HepG2 (cell line): ENCODE results near the gene MPV17L2. TPM values are rescaled to one million over a fixed set of nuclear protein-coding genes. Genes with fewer than 3 reads are reported as not detected.

Source experiments
- BORCS8-MEF2B ChIP-seq: sonication (generic); formaldehyde crosslinking; IDR thresholded peaks from 2 replicates; pipeline ENCODE4 v1.8.0; 2022; ENCODE audit warnings: mild to moderate bottlenecking, missing genetic modification reagents
- ETS1 ChIP-seq: sonication (generic); formaldehyde crosslinking; IDR thresholded peaks from 2 replicates; pipeline ENCODE4 v1.4.0; 2020; ENCODE audit warnings: missing genetic modification reagents
- HMG20A ChIP-seq: IDR thresholded peaks from 2 replicates; pipeline ENCODE4 v1.6.1; 2016; ENCODE audit warnings: borderline replicate concordance
- IRX3 ChIP-seq: sonication (generic); formaldehyde crosslinking; IDR thresholded peaks from 2 replicates; pipeline ENCODE4 v1.8.1; 2023; ENCODE audit warnings: mild to moderate bottlenecking, low read depth, missing genetic modification reagents, borderline replicate concordance
- KMT2B ChIP-seq: IDR thresholded peaks from 2 replicates; pipeline ENCODE4 v1.6.1; 2016; ENCODE audit warnings: missing genetic modification reagents, missing compliant biosample characterization
- MAF1 ChIP-seq: sonication (generic); formaldehyde crosslinking; IDR thresholded peaks from 2 replicates; pipeline ENCODE4 v1.5.0; 2020; ENCODE audit warnings: missing genetic modification reagents, borderline replicate concordance
- RARG ChIP-seq: sonication (generic); formaldehyde crosslinking; IDR thresholded peaks from 2 replicates; pipeline ENCODE4 v1.4.0; 2020; ENCODE audit warnings: low read depth, mild to moderate bottlenecking, missing genetic modification reagents
- TARDBP ChIP-seq: sonication (generic); formaldehyde crosslinking; IDR thresholded peaks from 2 replicates; pipeline ENCODE4 v1.8.0; 2022; ENCODE audit warnings: mild to moderate bottlenecking, missing genetic modification reagents
- ZBTB20 ChIP-seq: sonication (generic); formaldehyde crosslinking; IDR thresholded peaks from 2 replicates; pipeline ENCODE4 v1.8.1; 2023; ENCODE audit warnings: missing genetic modification reagents, low read depth, mild to moderate bottlenecking, borderline replicate concordance
- ZBTB43 ChIP-seq: sonication (generic); formaldehyde crosslinking; conservative IDR thresholded peaks from 2 replicates; pipeline ENCODE4 v1.4.0; 2020; ENCODE audit warnings: missing genetic modification reagents
- ZGPAT ChIP-seq: IDR thresholded peaks from 2 replicates; pipeline ENCODE4 v1.6.1; 2016; ENCODE audit warnings: mild to moderate bottlenecking
- ZNF20 ChIP-seq: sonication (generic); formaldehyde crosslinking; IDR thresholded peaks from 2 replicates; pipeline ENCODE4 v1.4.0; 2020; ENCODE audit warnings: mild to moderate bottlenecking, moderate library complexity, missing genetic modification reagents
- ZNF230 ChIP-seq: sonication (generic); formaldehyde crosslinking; IDR thresholded peaks from 2 replicates; pipeline ENCODE4 v1.4.0; 2020; ENCODE audit warnings: mild to moderate bottlenecking, missing genetic modification reagents
- ZNF296 ChIP-seq: sonication (generic); formaldehyde crosslinking; conservative IDR thresholded peaks from 2 replicates; pipeline ENCODE4 v1.5.0; 2020; ENCODE audit warnings: mild to moderate bottlenecking, missing genetic modification reagents
- ZNF33B ChIP-seq: sonication (generic); formaldehyde crosslinking; IDR thresholded peaks from 2 replicates; pipeline ENCODE4 v1.5.1; 2020; ENCODE audit warnings: mild to moderate bottlenecking, missing genetic modification reagents
- ZNF562 ChIP-seq: sonication (generic); formaldehyde crosslinking; IDR thresholded peaks from 2 replicates; pipeline ENCODE4 v1.8.0; 2022; ENCODE audit warnings: missing genetic modification reagents, borderline replicate concordance
- ZNF781 ChIP-seq: sonication (generic); formaldehyde crosslinking; IDR thresholded peaks from 2 replicates; pipeline ENCODE4 v1.5.1; 2020; ENCODE audit warnings: borderline replicate concordance, mild to moderate bottlenecking, missing genetic modification reagents; ENCODE audit errors: not compliant biosample characterization
- ZNF816 ChIP-seq: sonication (generic); formaldehyde crosslinking; IDR thresholded peaks from 2 replicates; pipeline ENCODE4 v1.8.0; 2022; ENCODE audit warnings: missing genetic modification reagents, mild to moderate bottlenecking, borderline replicate concordance
- ZZZ3 ChIP-seq: sonication (generic); formaldehyde crosslinking; IDR thresholded peaks from 2 replicates; pipeline ENCODE4 v1.4.0; 2020; ENCODE audit warnings: missing genetic modification reagents, mild to moderate bottlenecking, borderline replicate concordance
- polyA plus RNA-seq, 8 experiments: library from polyadenylated mRNA; depleted of rRNA in 3 of 8; stranded (reverse) in 7 of 8; unstranded in 1 of 8; fragments of >200 nt; fragmentation: Illumina TruSeq in 4 of 8; extraction: Trizol in 4 of 8; gene quantifications; 2 replicates each; pipeline versions ENCODE4 v1.2.1 to v1.2.3, GENCODE V29; 2011 to 2016; ENCODE audit warnings: low read depth in 4 of 8, missing spikeins in 1 of 8, mixed read lengths in 1 of 8; ENCODE audit not compliant: insufficient read depth in 1 of 8
- total RNA-seq, 5 experiments: library from RNA; depleted of rRNA; stranded (reverse); fragments of >200 nt; fragmentation: Illumina TruSeq; extraction: Trizol; gene quantifications; 2 replicates each; pipeline ENCODE4 v1.2.3, GENCODE V29; 2016; ENCODE audit warnings: low read depth in 1 of 5
- TF ChIP-seq, protein P1 (sequence below): sonication (generic); formaldehyde crosslinking; IDR thresholded peaks from 2 replicates; pipeline ENCODE4; 2020; ENCODE audit warnings: missing genetic modification reagents, mild to moderate bottlenecking, borderline replicate concordance
- TF ChIP-seq, protein P2 (sequence below), 2 experiments: sonication (generic) in 1 of 2; formaldehyde crosslinking in 1 of 2; IDR thresholded peaks; 2 replicates each; pipeline versions ENCODE4 v1.5.1 to v1.6.1; 2011 to 2020; ENCODE audit warnings: borderline replicate concordance in 1 of 2, low read depth in 1 of 2, low read length in 1 of 2, mild to moderate bottlenecking in 1 of 2, missing genetic modification reagents in 1 of 2, moderate library complexity in 1 of 2

MPV17L2 gene
- total and polyA plus RNA-seq, 2 of the 13 experiments (the other 11 are each of a cell fraction or from before 2014, with no cell fraction given) = 13.6 to 16.7 TPM

DNA sequence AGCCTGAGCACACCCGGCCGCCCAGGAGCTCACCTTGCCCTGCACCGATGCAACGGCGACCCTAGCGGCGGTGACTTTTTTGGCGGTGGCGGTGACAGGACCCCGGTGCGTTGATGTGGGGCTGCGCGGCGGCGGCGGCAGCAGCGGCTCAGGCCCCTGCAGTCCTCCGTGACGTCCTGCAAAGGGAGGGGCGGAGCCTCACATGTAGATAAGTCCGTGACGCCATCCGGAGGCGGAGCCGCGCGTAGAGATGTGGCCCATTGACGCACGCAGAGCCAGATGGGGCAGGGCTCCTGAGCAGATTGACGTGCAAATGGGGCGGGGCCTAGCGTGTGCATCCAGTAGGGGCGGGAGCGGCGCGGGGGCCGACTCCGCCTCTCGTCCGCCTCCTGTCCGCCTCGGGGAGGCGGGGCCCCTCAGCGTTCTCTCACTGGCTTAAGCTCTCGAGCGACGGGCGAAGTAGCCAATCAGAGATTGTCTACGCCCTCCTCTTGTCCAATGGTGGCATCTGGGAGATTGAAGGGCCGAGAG lies 10.9 kb downstream of the MPV17L2 start, which contains the start of gene RAB3A (continued):
- TF ChIP-seq TARDBP (CRISPR knock-in tag) (no peak), HMG20A (CRISPR knock-in tag) (no peak), ZNF781 (no peak), ZNF33B (CRISPR knock-in tag) (no peak), ZNF230 (CRISPR knock-in tag) (no peak), ZBTB43 (CRISPR knock-in tag) (no peak), ZNF296 (CRISPR knock-in tag) (no peak), RARG (CRISPR knock-in tag) (no peak), ZBTB20 (CRISPR knock-in tag) (no peak), ZGPAT (peak; percentile 52; the same call in 1 of the 2 replicates), IRX3 (CRISPR knock-in tag) (no peak), ZZZ3 (CRISPR knock-in tag) (no peak), MAF1 (CRISPR knock-in tag) (no peak), BORCS8-MEF2B (CRISPR knock-in tag) (no peak), ZNF562 (CRISPR knock-in tag) (no peak), ZNF816 (no peak), KMT2B (CRISPR knock-in tag) (peak; percentile 53; the same call in 1 of the 2 replicates), ZNF20 (no peak), ETS1 (CRISPR knock-in tag) (no peak)
- TF ChIP-seq, protein P1, sequence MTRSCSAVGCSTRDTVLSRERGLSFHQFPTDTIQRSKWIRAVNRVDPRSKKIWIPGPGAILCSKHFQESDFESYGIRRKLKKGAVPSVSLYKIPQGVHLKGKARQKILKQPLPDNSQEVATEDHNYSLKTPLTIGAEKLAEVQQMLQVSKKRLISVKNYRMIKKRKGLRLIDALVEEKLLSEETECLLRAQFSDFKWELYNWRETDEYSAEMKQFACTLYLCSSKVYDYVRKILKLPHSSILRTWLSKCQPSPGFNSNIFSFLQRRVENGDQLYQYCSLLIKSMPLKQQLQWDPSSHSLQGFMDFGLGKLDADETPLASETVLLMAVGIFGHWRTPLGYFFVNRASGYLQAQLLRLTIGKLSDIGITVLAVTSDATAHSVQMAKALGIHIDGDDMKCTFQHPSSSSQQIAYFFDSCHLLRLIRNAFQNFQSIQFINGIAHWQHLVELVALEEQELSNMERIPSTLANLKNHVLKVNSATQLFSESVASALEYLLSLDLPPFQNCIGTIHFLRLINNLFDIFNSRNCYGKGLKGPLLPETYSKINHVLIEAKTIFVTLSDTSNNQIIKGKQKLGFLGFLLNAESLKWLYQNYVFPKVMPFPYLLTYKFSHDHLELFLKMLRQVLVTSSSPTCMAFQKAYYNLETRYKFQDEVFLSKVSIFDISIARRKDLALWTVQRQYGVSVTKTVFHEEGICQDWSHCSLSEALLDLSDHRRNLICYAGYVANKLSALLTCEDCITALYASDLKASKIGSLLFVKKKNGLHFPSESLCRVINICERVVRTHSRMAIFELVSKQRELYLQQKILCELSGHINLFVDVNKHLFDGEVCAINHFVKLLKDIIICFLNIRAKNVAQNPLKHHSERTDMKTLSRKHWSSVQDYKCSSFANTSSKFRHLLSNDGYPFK (CRISPR knock-in tag) = peak; percentile 24; the same call in 1 of the 2 replicates
- TF ChIP-seq, protein P2, sequence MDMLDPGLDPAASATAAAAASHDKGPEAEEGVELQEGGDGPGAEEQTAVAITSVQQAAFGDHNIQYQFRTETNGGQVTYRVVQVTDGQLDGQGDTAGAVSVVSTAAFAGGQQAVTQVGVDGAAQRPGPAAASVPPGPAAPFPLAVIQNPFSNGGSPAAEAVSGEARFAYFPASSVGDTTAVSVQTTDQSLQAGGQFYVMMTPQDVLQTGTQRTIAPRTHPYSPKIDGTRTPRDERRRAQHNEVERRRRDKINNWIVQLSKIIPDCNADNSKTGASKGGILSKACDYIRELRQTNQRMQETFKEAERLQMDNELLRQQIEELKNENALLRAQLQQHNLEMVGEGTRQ (IDR thresholded peaks at IDR 0.05; ENCODE audit: low read depth, low read length) = no peak
- TF ChIP-seq, protein P2 (CRISPR knock-in tag; IDR thresholded peaks at IDR 0.05; ENCODE audit: borderline replicate concordance) = no peak; the same call in 1 of the 2 replicates
